GM12873 (cell line): ENCODE data around the gene DZANK1.

Source experiments
- TF ChIP-seq, protein P1 (sequence below): IDR thresholded peaks from 2 replicates; pipeline ENCODE4 v1.5.1; 2012; ENCODE audit warnings: low read depth, mild to moderate bottlenecking, moderate library complexity, low read length, control low read depth; ENCODE audit not compliant: insufficient read depth; ENCODE audit errors: missing control alignments

DZANK1 gene

DNA sequence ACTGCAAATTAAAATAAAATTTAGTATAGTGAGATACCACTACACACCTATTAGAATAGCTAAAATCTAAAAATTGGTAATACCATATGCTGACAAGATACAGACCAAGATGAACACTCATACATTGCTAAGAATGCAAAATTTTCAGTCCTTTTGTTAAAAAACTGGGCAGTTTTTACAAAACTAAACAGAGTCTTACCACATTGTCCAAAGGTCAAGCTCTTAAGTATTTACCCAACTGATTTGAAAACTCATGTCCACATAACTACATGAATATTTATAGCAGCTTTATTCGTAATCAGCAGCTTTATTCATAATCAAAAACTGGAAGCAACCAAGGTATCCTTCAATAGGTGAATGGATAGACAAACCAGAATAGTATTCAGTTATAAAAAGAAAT, 10.4 kb upstream of the DZANK1 start:
- TF ChIP-seq, protein P1, sequence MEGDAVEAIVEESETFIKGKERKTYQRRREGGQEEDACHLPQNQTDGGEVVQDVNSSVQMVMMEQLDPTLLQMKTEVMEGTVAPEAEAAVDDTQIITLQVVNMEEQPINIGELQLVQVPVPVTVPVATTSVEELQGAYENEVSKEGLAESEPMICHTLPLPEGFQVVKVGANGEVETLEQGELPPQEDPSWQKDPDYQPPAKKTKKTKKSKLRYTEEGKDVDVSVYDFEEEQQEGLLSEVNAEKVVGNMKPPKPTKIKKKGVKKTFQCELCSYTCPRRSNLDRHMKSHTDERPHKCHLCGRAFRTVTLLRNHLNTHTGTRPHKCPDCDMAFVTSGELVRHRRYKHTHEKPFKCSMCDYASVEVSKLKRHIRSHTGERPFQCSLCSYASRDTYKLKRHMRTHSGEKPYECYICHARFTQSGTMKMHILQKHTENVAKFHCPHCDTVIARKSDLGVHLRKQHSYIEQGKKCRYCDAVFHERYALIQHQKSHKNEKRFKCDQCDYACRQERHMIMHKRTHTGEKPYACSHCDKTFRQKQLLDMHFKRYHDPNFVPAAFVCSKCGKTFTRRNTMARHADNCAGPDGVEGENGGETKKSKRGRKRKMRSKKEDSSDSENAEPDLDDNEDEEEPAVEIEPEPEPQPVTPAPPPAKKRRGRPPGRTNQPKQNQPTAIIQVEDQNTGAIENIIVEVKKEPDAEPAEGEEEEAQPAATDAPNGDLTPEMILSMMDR: no peak

DNA sequence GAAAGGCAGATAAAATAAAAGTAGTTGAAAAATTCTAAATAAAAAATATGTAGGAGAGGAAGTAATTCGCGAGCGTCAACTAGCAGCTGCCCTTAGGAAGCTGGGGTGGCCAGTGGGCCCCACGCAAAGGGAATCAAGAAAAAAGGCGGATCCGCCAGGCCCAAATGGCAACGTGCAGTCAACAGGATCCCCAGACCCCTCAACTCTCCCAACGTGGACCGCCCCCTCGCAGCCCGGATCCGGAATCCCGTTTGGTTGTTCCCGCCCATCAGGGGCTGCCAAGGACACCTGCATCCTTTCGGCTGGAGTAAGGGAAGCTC, 296 bp downstream of the DZANK1 start:
- TF ChIP-seq, protein P1: no peak

DNA sequence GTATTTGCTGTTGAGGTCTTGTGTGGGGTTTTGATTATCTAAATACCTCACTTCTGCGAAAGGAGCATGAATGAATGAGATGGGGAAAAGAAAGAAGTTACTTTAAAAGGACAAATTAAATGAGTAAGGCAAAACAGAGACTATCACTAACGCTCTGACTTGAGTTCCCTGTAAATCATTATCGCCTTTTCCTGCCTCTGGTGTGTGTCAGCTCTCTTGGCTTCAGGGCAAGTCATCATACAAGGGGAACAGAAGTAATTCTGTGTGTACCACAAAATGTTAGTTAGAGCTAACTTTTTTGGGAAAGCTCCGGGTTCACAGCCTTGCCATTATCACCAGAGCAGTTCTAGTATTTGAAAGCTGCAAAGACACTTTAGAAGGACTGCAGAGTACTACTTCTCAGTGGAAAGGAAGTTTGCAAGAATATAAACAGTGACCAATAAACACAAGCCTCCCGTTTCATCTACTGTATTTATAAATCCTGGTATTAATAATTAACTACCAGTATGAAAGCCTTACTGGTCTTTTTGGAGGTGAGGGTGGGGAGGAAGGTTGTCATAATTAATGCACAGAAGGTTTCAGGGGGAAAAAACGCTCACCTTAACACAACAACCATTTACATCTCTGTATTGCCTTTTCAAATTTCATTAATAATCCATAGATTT, 1.2 kb downstream of the DZANK1 start:
- TF ChIP-seq, protein P1: no peak

DNA sequence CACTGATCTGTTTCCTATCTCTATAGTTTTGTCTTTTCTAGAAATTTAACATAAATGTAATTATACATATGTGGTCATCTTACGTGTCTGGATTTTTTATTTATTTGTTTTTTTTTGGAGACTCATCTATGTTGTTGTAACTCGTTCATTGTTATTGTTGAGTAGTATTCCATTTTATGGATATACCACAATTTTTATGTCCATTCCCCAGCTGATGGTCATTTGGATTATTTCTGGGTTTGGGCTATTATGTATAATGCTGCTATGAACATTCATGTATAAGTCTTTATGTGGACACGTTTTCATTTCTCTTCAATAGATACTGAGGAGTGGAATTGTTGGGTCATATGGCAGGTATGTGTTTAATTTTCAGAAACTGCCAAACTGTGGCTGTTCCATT, 10.2 kb downstream of the DZANK1 start:
- TF ChIP-seq, protein P1: no peak

DNA sequence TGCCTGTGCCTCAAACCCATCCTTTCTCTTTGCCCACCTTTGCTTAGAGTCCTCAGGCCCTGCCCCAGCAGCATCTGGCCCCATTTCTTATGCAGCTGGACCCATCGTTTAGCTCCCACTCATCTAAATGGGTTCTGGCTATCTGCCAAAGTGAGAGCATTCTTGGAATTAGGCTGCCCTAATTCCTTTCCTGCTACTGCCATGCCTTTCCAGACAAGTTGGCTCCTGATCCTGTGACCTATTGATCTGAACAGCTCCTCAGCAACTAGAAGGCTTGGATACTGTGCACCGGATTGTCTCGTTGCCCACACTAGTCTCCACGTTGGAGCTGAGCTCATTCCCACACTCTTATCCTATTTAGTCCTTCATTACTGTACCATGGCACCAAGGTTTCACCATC, 22.9 kb downstream of the DZANK1 start:
- TF ChIP-seq, protein P1: no peak

DNA sequence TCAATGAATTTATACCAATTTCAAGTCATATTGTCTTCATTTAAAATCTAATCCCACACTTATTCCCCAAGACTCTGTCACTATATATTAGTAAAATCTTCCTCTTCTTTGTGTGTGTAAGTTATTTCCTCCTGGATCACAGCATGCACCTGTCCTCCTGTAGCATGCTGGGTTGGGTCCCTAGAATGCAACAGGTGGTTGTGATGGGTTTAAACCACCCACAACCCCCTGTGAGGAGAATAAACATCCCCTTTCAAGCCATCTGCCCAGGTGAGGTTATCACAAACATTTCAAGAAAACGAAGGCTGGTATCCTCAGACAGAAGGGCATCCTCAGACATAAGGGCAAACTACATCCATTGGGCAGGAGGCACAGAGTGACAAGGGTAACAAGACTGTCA, 26.4 kb downstream of the DZANK1 start:
- TF ChIP-seq, protein P1: no peak

DNA sequence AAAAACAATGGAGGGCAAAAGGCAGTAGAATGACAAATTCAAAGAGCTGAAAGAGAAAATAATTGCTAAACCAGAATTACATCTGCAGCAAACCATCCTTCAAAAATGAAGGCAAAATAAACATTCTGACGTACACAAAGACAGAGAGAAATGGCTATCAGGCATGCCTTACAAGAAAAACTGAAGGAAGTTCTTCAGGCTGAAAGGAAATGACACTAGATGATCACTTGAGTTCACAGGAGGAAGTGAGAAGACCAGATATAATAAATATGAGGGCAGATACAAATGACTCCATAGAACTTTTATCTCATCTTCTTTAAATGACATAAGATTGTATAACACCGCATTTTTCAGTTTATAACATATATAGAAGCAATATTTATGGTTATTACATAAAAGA, 30.0 kb downstream of the DZANK1 start:
- TF ChIP-seq, protein P1: no peak
